HG03025 (cell line): ENCODE data around the gene RPS5.
A peak's percentile ranks its signal among the peaks of the same experiment; 100 is the strongest.
"Not testable (repeated sequence)": the region's sequence is repeated elsewhere in the genome, so short reads cannot be mapped to it uniquely, and the experiment has no call there.

Source experiments
- ATAC-seq: cut with Tn5 transposase; IDR thresholded peaks from one replicate; pipeline ENCODE4 v1.9.1; 2021; ENCODE audit warnings: mild to moderate bottlenecking, moderate library complexity; ENCODE audit not compliant: unreplicated experiment, low FRiP score

The RPS5 gene

DNA sequence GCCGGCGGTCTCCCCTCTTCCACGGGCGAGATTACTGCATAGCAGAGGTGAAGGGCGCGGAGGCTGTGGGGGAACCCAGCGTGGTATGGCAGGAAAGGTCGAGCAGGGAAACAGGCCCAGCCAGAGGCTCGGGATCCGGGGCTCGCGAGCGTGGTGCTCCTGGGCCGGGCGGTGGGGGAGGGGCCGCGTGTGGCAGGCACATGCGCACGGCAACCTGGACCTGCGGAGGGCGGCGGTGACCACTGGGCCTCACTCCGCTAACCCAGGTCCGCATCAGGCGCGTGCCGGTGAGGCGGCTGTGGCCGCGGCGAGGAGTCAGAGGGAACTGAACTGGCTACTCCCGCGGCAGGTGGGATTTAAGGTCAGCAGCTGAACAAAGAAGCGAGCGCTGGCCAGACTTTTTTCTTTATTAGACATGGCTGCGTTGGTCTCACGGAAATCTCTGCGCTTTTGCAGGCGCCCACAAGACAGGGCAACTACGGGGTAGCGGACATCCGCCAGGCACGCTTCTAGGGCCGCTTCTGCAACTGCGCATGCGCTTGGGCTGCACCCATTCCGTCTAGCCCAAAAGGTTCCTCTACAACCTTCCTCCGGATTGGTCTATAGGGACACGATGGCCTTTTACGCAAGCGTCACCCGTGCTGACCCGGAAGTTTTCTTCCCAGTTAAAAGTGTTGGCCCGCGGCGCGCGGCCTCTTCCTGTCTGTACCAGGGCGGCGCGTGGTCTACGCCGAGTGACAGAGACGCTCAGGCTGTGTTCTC is at the start of gene RPS5:
Gene RPS5, plus strand, starts transcription at position 694 of the 762 bp plus-strand sequence. CDS start 869 bp downstream, outside the sequence.
- ATAC-seq = peak; percentile 67

DNA sequence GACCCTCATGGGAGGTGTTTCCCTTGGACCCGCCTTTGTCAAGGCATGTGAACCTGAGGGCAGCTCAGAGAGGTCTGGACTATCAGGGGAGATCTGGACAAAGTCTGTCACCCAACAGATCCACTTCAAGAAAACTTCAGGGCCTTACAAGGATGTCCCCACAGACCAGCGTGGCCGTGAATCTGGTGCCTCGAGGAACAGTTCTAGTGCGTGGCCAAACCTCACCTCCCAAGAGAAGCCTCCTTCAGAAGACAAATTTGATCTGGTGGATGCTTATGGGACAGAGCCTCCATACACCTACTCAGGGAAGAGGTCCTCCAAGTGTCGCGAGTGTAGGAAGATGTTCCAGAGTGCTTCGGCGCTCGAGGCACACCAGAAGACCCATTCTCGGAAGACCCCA is 48.7 kb upstream of the RPS5 start:
- ATAC-seq = no peak

DNA sequence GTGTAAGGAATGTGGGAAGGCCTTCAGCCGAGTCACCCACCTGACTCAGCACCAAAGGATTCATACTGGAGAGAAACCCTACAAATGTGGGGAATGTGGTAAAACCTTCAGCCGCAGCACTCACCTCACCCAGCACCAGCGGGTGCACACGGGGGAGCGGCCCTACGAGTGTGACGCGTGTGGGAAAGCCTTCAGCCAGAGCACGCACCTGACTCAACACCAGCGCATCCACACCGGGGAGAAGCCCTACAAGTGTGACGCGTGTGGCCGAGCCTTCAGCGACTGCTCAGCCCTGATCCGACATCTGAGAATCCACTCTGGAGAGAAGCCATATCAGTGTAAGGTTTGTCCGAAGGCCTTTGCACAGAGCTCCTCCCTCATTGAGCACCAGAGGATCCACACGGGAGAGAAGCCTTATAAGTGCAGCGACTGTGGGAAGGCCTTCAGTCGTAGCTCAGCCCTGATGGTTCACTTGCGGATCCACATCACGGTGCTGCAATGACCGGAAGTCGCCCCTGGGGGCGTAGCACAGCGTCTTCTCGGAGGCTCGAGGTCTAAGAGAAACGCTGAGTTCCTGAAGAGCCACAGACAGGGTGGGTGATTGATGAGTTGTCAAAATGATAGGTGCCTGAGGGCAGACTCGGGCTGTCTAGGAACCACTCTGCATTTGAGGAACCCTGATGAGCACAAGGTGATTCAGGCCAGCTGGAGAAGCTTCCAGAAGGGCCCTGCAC is 48.1 kb upstream of the RPS5 start:
- no peak for ATAC-seq

DNA sequence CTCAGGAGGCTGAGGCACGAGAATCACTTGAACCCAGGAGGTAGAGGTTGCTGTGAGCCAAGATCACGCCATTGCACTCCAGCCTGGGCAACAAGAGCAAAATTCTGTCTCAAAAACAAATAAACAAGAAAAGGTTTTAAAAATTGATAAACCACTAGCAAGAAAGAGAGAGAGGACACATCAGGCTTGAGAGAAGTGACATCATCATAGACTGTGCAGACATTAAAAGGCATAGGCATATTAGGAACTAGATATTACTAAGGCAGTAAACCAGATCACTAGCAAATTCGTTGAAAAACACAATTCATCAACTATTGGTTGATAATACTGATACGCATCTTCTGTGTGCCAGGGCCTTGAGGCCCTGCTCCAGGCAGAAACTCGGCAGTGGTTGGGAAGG is 41.5 kb upstream of the RPS5 start:
- ATAC-seq = no peak

DNA sequence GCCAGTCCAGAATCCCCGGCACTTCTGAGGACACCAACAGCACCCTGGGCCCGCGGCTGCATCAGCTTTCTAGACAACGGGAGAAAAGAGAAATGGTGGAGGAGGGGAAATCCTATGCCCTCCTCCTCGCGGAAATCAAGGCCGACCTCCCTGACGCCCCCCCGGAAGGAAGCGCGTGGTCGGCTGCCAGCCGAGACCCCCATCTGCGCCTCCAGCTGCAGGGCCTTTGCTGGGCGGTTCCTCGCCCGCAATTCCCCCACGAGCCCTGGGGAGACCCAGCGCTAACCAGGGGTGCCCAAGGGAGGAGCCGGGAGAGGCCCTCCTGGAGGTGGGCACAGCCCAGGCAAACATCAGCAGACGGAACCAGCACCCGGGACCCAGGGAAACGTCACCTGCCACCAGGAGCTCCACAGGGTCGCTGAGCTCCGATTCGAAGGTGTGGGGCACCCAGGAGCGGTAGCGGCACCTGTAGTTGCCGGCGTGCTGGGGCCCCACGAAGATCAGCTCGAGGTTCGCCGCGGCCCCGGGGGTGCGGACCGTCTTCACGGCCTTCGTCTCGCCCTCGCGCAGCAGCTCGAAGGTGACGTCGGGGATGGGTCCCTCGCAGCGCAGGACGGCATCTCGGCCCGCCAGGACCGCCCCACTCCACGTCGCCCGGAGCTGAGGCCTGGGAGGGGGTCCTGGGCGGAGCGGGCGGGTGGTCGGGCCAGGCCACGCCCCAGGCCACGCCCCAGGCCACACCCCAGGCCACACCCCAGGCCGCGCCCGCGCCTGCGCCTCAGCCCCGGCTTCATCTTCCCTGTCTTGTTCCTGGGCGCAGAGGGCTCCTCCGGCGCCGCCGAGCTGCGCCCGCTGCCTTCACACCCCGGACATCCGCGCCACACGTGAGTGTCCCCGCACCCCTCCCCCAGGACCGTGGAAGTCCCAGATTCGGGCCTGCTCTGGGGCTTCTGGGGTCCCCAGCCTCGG is 39.8 kb upstream of the RPS5 start:
- ATAC-seq = peak; percentile 84

DNA sequence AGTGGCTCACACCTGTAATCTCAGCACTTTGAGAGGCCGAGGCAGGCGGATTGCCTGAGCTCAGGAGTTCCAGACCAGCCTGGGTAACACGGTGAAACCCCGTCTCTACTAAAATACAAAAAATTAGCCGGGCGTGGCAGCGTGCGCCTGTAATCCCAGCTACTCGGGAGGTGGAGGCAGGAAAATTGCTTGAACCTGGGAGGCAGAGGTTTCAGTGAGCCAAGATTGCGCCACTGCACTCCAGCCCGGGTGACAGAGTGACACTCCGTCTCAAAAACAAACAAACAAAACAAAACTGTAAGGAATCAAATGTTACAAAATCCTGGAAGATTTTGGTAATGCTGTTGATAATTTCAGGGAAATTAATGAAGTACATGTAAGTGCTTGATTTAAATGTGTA is 39.0 kb upstream of the RPS5 start:
- ATAC-seq = not testable (repeated sequence)

DNA sequence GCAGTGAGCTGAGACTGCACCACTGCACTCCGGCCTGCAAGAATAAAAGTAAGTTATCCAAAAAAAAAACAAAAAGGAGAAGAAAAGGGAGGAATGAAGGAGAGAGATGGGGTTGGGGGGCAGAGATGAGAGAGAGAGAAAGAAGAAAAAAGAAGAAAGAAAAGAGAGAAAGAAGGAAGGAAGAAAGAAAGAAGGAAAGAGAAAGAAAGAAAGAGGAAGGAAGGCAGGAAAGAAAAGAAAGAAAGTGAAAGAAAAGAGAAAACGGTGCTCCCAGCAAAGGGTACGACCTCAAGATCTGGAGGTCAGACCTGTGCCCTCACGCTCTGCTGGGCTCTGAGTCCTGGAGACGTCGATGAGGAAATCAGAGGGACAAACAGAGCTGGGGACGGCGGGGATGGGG is 37.5 kb upstream of the RPS5 start:
- no peak for ATAC-seq

DNA sequence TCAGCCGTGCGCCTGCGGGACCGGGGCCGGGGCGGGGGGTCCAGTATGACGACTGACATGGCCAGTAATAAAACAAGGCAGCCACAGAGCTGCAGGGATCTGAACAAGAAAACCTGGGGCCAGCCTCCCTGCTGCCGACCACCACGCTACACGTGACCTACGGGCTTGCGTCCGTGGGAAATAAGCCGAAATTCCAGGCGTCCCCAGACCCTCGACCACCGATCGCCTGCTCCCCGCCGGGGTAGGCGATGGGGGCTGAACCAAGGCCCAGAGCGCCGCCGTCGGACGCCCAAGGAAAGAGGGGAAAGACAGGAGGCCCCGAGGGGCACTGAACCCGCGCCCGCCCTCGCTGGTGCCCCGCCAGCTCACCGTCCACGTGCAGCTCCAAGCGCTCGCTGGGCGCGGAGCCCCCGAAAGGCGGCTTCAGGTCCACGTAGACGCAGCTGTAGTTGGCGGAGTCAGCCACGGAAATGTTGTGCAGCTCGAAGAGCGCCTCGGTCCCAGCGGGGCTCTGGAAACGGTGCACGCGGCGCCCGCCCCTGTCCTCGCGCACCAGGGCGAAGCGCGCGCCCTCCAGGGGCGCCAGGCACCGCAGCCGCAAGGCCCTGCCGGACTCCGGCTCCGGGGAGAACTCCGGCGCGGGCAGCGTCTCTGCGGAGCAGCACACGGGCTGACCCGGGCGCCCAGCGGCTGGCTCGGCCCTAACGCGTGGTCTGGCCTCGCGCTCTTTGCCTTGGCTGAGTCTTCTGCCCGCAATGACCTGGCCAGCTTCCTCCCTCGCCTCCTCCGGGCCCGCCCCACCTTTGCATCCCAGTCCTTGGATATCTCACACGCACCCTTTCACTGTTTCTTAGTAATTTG is 36.8 kb upstream of the RPS5 start:
- ATAC-seq = no peak

DNA sequence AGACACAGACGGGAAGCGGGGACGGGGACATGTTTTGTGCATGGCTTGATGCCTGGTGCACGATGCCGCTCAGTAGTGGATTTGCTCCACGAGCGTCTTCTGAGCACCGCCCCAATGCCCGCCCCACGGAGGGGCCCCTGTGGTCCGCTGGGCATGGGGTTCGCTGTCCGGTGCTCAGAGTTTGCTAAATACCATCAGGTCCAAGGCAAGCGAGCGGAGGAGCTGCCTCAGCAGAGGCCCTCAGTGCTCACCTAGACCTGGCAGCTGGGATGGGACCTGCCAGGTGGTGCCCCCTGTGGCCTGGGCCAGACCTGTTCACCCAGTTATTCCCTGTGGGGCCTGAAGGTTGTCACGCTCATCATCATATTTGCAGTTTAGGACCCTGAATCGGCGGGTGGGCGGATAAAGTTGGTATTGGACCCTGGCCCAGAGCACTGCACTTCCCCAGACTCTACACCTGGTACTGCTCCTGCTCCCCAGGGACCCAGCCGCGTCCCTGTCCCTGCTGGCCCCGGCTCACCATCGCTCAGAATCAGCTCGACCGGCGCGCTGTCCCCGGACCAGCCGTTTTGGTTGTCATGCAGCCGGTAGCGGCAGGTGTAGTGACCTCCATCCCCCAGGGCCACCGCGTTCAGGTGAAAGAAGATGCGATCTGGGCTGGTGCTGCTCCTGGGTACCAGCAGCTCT is 36.1 kb upstream of the RPS5 start:
- ATAC-seq = no peak

DNA sequence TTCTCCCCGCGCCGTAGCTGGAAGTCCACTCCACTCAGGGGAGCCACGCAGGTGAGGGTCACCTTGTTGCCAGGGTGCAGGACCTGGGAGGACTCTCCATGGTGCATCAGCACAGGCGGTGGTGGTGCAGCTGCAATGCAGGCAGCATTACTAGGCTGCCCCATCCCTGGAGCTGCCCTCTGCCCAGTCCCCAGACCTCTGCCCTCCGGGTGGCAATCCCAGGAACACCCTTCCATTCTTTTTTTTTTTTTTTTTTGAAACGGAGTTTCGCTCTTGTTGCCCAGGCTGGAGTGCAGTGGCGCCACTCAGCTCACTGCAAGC is 35.6 kb upstream of the RPS5 start:
- no peak for ATAC-seq

DNA sequence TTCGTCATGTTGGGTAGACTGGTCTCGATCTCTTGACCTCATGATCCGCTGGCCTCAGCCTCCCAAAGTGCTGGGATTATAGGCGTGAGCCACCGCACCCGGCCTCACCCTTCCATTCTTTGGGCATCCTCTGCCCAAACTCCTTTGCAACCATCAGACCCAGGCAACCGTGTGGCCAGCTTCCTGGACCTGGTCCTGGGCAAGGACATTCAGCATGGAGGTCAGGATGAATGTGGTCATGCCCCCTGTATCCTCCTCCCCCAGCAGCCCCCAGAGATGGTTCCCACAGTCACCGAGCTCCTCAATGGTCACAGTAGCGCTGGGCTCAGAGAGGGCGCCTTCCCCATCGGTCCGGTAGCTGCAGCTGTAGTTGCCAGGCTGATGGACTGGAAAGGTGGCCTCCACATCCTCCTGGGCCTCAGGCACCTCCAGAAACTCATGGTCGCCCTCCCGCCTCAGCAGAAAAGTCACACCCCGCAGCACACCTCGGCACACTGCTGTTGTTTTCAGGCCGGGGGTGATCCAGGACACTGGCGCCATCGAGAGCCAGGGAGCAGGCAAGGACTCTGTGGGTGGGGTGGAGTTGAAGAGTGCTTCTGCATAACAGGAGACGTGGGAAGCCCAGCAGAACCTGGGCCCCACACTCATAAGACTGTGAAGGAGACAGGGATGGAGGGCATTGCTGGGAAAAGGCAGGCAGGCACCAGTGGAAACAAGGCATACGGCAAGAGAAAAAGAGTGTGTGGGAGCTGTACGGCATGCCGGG is 34.9 kb upstream of the RPS5 start:
- ATAC-seq = no peak

DNA sequence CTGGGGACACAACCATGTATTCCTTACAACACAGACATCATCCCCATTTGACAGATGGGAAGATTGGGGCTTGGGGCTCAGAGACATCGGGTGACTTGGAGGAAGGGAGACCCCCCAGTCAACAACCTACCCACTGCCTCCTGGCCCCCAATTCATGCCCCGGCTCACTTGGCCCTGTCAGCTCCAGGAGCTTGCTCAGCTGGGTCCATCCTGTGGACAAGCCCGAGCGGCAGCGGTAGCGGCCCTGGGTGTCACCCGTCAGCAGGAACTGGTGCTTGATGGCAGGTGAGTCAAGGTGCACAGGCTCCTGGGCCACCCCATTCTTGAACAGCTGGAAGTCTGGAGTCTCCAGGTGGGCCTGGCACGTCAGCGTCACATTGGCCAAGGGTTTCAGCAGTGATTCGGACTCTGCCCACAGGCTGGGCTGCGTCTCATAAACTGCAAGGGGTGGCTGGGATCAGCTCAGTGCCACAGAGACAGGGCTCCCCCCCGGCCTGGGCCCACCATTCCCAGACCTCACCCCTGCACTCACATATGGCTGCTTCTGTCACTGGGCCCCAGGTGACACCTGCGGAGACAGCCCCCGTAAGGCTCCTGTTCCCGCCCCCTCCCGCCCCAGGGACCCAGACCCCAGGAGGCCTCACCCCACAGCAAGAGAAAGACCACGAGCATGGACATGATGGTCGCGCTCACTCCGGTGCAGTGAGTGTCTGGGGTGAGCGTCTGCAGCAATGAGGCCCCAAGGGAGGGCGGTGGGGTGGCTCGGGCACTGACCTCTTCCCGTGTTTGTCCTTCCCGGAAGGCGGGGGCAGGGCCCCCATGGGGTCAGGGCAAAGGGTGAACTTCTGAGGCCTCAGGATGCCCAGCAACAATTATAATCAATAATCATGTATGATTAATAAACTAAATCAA is 34.1 kb upstream of the RPS5 start, which contains the start of gene A1BG:
Gene A1BG, minus strand, starts transcription at position 733 of the 912 bp plus-strand sequence. Its CDS starts 55 bp downstream, at position 678.
- ATAC-seq = no peak

DNA sequence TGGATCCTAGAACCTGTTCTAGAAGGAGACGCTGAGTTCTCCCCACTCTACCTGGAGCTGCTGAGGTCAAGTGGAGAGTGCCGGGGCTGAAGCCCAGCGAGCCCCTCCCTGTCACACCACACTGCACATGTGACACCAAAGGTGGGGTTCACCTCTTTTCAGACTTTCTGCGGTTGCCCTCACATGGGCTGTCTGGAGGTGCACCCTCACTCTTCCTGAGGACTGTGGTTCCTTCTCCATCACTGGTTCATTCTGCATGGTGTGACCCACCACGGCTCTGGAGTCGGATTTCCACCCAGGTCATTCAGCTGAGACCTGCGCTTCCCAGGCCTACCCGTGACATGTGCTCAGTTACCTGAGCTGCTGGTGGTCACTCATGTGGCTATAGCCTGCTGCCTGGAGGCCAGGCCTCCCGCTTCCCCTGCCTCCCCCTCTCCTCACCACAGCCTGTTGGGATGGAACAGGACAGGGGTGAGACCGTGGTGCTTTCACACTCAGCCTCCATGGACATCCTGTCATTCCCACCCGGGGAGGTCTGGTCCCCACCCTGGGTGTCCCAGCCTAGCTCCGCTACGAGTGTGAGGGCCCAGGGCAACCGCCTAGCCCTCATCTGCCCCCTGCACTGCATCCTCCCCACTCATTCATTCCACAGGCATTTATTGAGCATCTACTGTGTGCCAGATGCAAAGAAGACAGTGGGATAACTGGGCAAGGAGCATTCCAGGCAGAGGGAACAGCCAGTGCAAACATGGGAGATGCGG is 33.2 kb upstream of the RPS5 start:
- ATAC-seq = no peak

DNA sequence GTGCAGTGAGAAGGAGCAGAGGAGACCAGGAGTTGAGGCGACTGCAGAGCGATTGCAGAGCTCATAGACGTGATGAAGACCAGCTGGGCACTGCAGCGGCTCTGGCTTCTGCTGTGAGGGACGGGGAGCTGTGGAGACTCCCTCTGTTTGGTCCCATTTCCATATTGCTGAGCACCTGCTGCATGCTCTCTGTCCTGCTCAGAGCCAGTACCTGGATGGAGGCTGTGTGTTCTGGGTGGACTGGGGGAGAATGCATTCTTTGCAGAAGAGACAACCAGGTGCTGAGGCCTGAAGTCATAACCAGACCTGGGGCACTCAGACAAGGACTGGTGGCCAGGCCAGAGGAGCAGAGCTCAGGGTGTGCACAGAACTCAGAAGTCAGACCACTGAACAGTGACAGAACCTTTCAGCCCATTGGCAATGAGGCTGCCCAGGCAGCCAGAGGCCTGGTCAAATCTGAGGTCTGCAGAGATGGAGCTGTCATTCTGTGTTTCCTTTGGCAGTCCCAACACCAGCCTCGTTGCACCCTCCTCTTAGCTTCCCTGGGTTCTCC is 32.5 kb upstream of the RPS5 start:
- ATAC-seq = no peak

DNA sequence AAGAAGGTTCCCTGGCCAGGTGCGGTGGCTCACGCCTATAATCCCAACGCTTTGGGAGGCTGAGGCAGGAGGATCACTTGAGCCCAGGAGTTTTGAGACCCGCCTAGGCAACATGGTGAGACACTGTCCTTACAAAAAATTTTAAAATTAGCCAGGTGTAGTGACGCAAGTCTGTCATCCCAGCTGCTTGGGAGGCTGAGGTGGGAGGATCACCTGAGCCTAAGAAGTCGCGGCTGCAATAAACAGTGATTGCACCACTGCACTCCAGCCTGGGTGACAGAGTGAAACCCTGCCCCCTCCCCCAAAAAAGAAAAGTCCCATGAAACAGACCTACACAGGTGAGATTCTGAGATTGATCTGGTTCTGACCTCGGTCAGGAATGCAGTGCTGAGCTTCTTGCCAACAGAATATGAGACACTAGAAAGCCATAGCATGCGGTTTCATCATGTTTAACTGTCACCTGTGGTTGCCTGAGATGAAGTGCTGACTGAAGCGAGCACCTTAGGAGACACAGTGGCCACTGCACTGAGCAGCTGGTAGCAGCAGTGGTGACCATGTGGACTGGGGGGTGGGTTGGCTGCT is 31.8 kb upstream of the RPS5 start:
- no peak for ATAC-seq
